ENCODE measurements around the gene MMP15. TPM values are rescaled to one million over a fixed set of nuclear protein-coding genes. Genes with fewer than 3 reads are reported as not detected.
A peak's percentile ranks its signal among the peaks of the same experiment; 100 is the strongest.

Gene MMP15
- total RNA-seq, 1 experiment from 2014 or later, result 27.0 TPM

GRCh38 chr16:57993438-57993837, 32.1 kb upstream of the MMP15 start:
- peaks cover 18% of the 10 kb centered on the region for H3K4me1 Mint-ChIP-seq (ENCODE audit: low read depth, unreplicated experiment)
- intact Hi-C loops (cut with micrococcal nuclease; ENCODE audit: unreplicated experiment), result no loop called here
- no peak overlapping the region for H3K4me3 Mint-ChIP-seq (ENCODE audit: unreplicated experiment)
- H3K27ac Mint-ChIP-seq (ENCODE audit: unreplicated experiment), result peak overlapping the region; percentile 91
- BruUV-seq (replicated peaks), result no TSS peak
- peaks cover 9% of the 10 kb centered on the region for H3K36me3 Mint-ChIP-seq (ENCODE audit: insufficient read depth, unreplicated experiment)
- POLR2A ChIA-PET, result no interaction called here
- Histone ChIP-seq H3K36me3 (ENCODE audit: control insufficient read depth, insufficient read depth, low read length) (no peaks in the 10 kb centered on the region), H3K4me3 (ENCODE audit: low read depth, low read length) (no peak overlapping the region), H3K27me3 (replicated peaks; ENCODE audit: control insufficient read depth, insufficient read depth, low read length) (no peaks in the 10 kb centered on the region), H3K9me3 (no peaks in the 10 kb centered on the region), H3K4me1 (peaks cover 11% of the 10 kb centered on the region)
- no peak for TF ChIP-seq CTCF (IDR thresholded peaks at IDR 0.05; ENCODE audit: insufficient read depth in 1 of 2, low read depth in 1 of 2, low read length in 1 of 2, severe bottlenecking in 1 of 2, unreplicated experiment in 1 of 2)
- H3K27me3 Mint-ChIP-seq (ENCODE audit: insufficient read depth, unreplicated experiment), result no peaks in the 10 kb centered on the region
- no peaks in the 10 kb centered on the region for H3K9me3 Mint-ChIP-seq (ENCODE audit: unreplicated experiment)
- no peak for DNase-seq
- CTCF ChIA-PET, result no interaction called here

- H3K27ac Mint-ChIP-seq (ENCODE audit: unreplicated experiment), result no peak overlapping the region
- H3K9me3 Mint-ChIP-seq (ENCODE audit: unreplicated experiment), result no peaks in the 10 kb centered on the region
- H3K4me1 ChIP-seq, result peaks cover 13% of the 10 kb centered on the region
- H3K4me1 Mint-ChIP-seq (ENCODE audit: low read depth, unreplicated experiment), result peaks cover 18% of the 10 kb centered on the region
- CTCF ChIA-PET, result interaction anchor here (0.6 kb wide), 1 partner anchor 31 kb away, joined by 4 read pairs; no protein-coding TSS in a partner anchor
- intact Hi-C loops (cut with micrococcal nuclease; ENCODE audit: unreplicated experiment), result loop anchor here (1.0 kb wide), 1 partner anchor 31 kb away; the partner anchor contains the start of gene MMP15
- no peak overlapping the region for H3K4me3 ChIP-seq (ENCODE audit: low read depth, low read length)
- H3K4me3 Mint-ChIP-seq (ENCODE audit: unreplicated experiment), result no peak overlapping the region
- no peak for DNase-seq
- H3K9me3 ChIP-seq, result no peaks in the 10 kb centered on the region
- H3K36me3 ChIP-seq (ENCODE audit: control insufficient read depth, insufficient read depth, low read length), result no peaks in the 10 kb centered on the region
- POLR2A ChIA-PET, result no interaction called here
- no peaks in the 10 kb centered on the region for H3K27me3 ChIP-seq (replicated peaks; ENCODE audit: control insufficient read depth, insufficient read depth, low read length)
- no peak for TF ChIP-seq CTCF (IDR thresholded peaks at IDR 0.05; ENCODE audit: insufficient read depth in 1 of 2, low read depth in 1 of 2, low read length in 1 of 2, severe bottlenecking in 1 of 2, unreplicated experiment in 1 of 2)
- BruUV-seq (replicated peaks), result no TSS peak
- H3K27me3 Mint-ChIP-seq (ENCODE audit: insufficient read depth, unreplicated experiment), result no peaks in the 10 kb centered on the region
- peaks cover 9% of the 10 kb centered on the region for H3K36me3 Mint-ChIP-seq (ENCODE audit: insufficient read depth, unreplicated experiment)
Measured at GRCh38 chr16:57993897-57994296, 31.7 kb upstream of the MMP15 start.

- Mint-ChIP-seq H3K4me1 (ENCODE audit: low read depth, unreplicated experiment) (peaks cover 18% of the 10 kb centered on the region), H3K27ac (ENCODE audit: unreplicated experiment) (no peak overlapping the region), H3K36me3 (ENCODE audit: insufficient read depth, unreplicated experiment) (peaks cover 9% of the 10 kb centered on the region), H3K4me3 (ENCODE audit: unreplicated experiment) (no peak overlapping the region), H3K9me3 (ENCODE audit: unreplicated experiment) (no peaks in the 10 kb centered on the region), H3K27me3 (ENCODE audit: insufficient read depth, unreplicated experiment) (no peaks in the 10 kb centered on the region)
- Histone ChIP-seq H3K27me3 (replicated peaks; ENCODE audit: control insufficient read depth, insufficient read depth, low read length) (no peaks in the 10 kb centered on the region), H3K4me1 (peaks cover 18% of the 10 kb centered on the region), H3K9me3 (no peaks in the 10 kb centered on the region), H3K36me3 (ENCODE audit: control insufficient read depth, insufficient read depth, low read length) (no peaks in the 10 kb centered on the region), H3K4me3 (ENCODE audit: low read depth, low read length) (no peak overlapping the region)
- intact Hi-C loops (cut with micrococcal nuclease; ENCODE audit: unreplicated experiment), result loop anchor here (1.0 kb wide), 1 partner anchor 31 kb away; the partner anchor contains the start of gene MMP15
- no peak for DNase-seq
- TF ChIP-seq CTCF (IDR thresholded peaks at IDR 0.05; ENCODE audit: insufficient read depth in 1 of 2, low read depth in 1 of 2, low read length in 1 of 2, severe bottlenecking in 1 of 2, unreplicated experiment in 1 of 2), result no peak
- ChIA-PET POLR2A (no interaction called here), CTCF (interaction anchor here (0.6 kb wide), 1 partner anchor 30 kb away, joined by 4 read pairs; no protein-coding TSS in a partner anchor)
- no TSS peak for BruUV-seq (replicated peaks)
Measured at GRCh38 chr16:57994361-57994760, 31.2 kb upstream of the MMP15 start.

Data from Caco-2 (cell line).